Measurements from ENCODE around the gene FBXO31. TPM values are rescaled to one million over a fixed set of nuclear protein-coding genes. Genes with fewer than 3 reads are reported as not detected.

The FBXO31 gene
- total and polyA plus RNA-seq, 2 of the 13 experiments (the other 11 are each of a cell fraction or from before 2014, with no cell fraction given) = 92.4 to 101 TPM

GRCh38 chr16:87324411-87325275 is 58.9 kb downstream of the FBXO31 start (continued):
- TF ChIP-seq GMEB2 (CRISPR knock-in tag; IDR thresholded peaks at IDR 0.05; ENCODE audit: low read depth) = no peak
- TF ChIP-seq FOXA3 (CRISPR knock-in tag; IDR thresholded peaks at IDR 0.05) = no peak
- no peak for TF ChIP-seq TMF1 (CRISPR knock-in tag; IDR thresholded peaks at IDR 0.05; ENCODE audit: low read depth)
- no peak for TF ChIP-seq U2AF1 (optimal IDR thresholded peaks at IDR 0.05; ENCODE audit: low read depth, low read length)
- peak; percentile 36; the same call in 1 of the 2 replicates for TF ChIP-seq SMYD3 (CRISPR knock-in tag; IDR thresholded peaks at IDR 0.05)
- TF ChIP-seq NRL (CRISPR knock-in tag; IDR thresholded peaks at IDR 0.05; ENCODE audit: borderline replicate concordance) = peak; percentile 55; the same call in 1 of the 2 replicates
- no peak for TF ChIP-seq ZNF407 (CRISPR knock-in tag; IDR thresholded peaks at IDR 0.05; ENCODE audit: not compliant biosample characterization)
- TF ChIP-seq ZFP91 (CRISPR knock-in tag; IDR thresholded peaks at IDR 0.05; ENCODE audit: borderline replicate concordance) = peak; percentile 61; the same call in 1 of the 2 replicates
- peak; percentile 35; the same call in 1 of the 2 replicates for TF ChIP-seq ZBTB7A (CRISPR knock-in tag; IDR thresholded peaks at IDR 0.05)
- peak; percentile 88 for TF ChIP-seq HNRNPL (IDR thresholded peaks at IDR 0.05; ENCODE audit: low read depth, low read length)
- TF ChIP-seq ZNF720 (CRISPR knock-in tag; IDR thresholded peaks at IDR 0.05) = 0 out of 2 replicates have a peak, but pooled peaks have one; percentile 49
- peak; percentile 52; the same call in 1 of the 2 replicates for TF ChIP-seq ZNF770 (CRISPR knock-in tag; IDR thresholded peaks at IDR 0.05)
- peak; percentile 50; the same call in 1 of the 2 replicates for TF ChIP-seq ZNF788 (CRISPR knock-in tag; IDR thresholded peaks at IDR 0.05; ENCODE audit: borderline replicate concordance)
- TF ChIP-seq GABPB1 (CRISPR knock-in tag; IDR thresholded peaks at IDR 0.05) = peak; percentile 45; the same call in 1 of the 2 replicates

Measured in HepG2 (cell line).